Breast epithelium (tissue), 3 donors: ENCODE results near the gene UBE2Q2.

Experiments
- CTCF ChIP-seq, 3 donors: fragments of 450-650 bp; IDR thresholded peaks; one replicate each; pipeline ENCODE4 v1.5.1; 2016 to 2017; ENCODE audit warnings: antibody characterized with exemption in 3 of 3, mild to moderate bottlenecking in 3 of 3, moderate library complexity in 3 of 3
- POLR2A ChIP-seq: fragments of 450-650 bp; IDR thresholded peaks from one replicate; pipeline ENCODE4 v1.6.1; 2016; ENCODE audit warnings: antibody characterized with exemption, mild to moderate bottlenecking, moderate library complexity
- POLR2AphosphoS5 ChIP-seq, 3 donors: sonication (generic); formaldehyde crosslinking; IDR thresholded peaks; one replicate each; pipeline ENCODE4 v1.6.1; 2017; ENCODE audit warnings: antibody characterized with exemption in 3 of 3

GRCh38 chr15:75796321-75796720 is 46.9 kb upstream of the UBE2Q2 start:
- TF ChIP-seq POLR2A: no peak
- no peak for TF ChIP-seq CTCF (IDR thresholded peaks at IDR 0.05)
- TF ChIP-seq POLR2AphosphoS5 (IDR thresholded peaks at IDR 0.05): no peak
